VCaP (cell line): ENCODE data around the gene ZNF384.
"Not testable (repeated sequence)": the region's sequence is repeated elsewhere in the genome, so short reads cannot be mapped to it uniquely, and the experiment has no call there.

Experiments
- H3K27ac ChIP-seq: fragments of 450-650 bp; 2 replicates; pipeline ENCODE4 v1.5.1; 2017
- CTCF ChIP-seq: fragments of 450-650 bp; conservative IDR thresholded peaks from 2 replicates; pipeline ENCODE4 v1.5.1; 2017; ENCODE audit warnings: mild to moderate bottlenecking, moderate library complexity

ZNF384 gene

GRCh38 chr12:6725350-6725749 is 36.2 kb upstream of the ZNF384 start:
- TF ChIP-seq CTCF = no peak
- peak overlapping the region; percentile 79; the same call in 1 of the 2 replicates for H3K27ac ChIP-seq

GRCh38 chr12:6724409-6724797 is 35.2 kb upstream of the ZNF384 start:
- peak overlapping the region; percentile 79 for H3K27ac ChIP-seq
- TF ChIP-seq CTCF = no peak

GRCh38 chr12:6723607-6724408 is 34.6 kb upstream of the ZNF384 start, which contains the start of gene COPS7A:
TSS of gene COPS7A (plus strand) at chr12:6724046. CDS start at chr12:6724657, 611 bp downstream.
- peak; percentile 12; the same call in 1 of the 2 replicates for TF ChIP-seq CTCF
- peak within 1 kb of the TSS; percentile 79 for H3K27ac ChIP-seq

- TF ChIP-seq CTCF = no peak
Observed at GRCh38 chr12:6722863-6723262, 33.7 kb upstream of the ZNF384 start.

GRCh38 chr12:6716874-6717437 is 27.8 kb upstream of the ZNF384 start:
- no peak for TF ChIP-seq CTCF
- no peak overlapping the region for H3K27ac ChIP-seq

More at GRCh38 chr12:6722863-6723262, 33.7 kb upstream of the ZNF384 start:
- no peak overlapping the region for H3K27ac ChIP-seq

- H3K27ac ChIP-seq = not testable (repeated sequence)
Observed at GRCh38 chr12:6716031-6716873, 27.1 kb upstream of the ZNF384 start.

- TF ChIP-seq CTCF = no peak
- no peak overlapping the region for H3K27ac ChIP-seq
Observed at GRCh38 chr12:6708960-6709394, 19.8 kb upstream of the ZNF384 start.

- not testable (repeated sequence) for H3K27ac ChIP-seq
Observed at GRCh38 chr12:6708351-6708750, 19.2 kb upstream of the ZNF384 start.
